CD4-positive, CD25-positive, alpha-beta regulatory T cell (primary cell): ENCODE results near the gene MEIOB. TPM values are rescaled to one million over a fixed set of nuclear protein-coding genes. Genes with fewer than 3 reads are reported as not detected.

Experiments
- ATAC-seq, 2 donors: fragments of 150-1000 bp; cut with Tn5 transposase; one replicate each; pipeline ENCODE4 v1.10.0; 2021; ENCODE audit warnings: low read depth in 2 of 2, moderate number of reproducible peaks in 2 of 2, moderate library complexity in 1 of 2
- DNase-seq, 3 donors: peaks; one replicate each; pipeline versions ENCODE4 v3.0.0 to v3.0.0-alpha.2; 2012 to 2022; ENCODE audit warnings: mixed read lengths in 1 of 3
- H3K27ac ChIP-seq: one replicate; pipeline ENCODE4 v1.7.0; 2013; ENCODE audit warnings: mild to moderate bottlenecking, low read length; ENCODE audit not compliant: insufficient read depth, poor library complexity, severe bottlenecking
- H3K27me3 ChIP-seq: one replicate; pipeline ENCODE4 v1.7.0; 2013; ENCODE audit warnings: low read length; ENCODE audit not compliant: control insufficient read depth, insufficient read depth
- H3K36me3 ChIP-seq: one replicate; pipeline ENCODE4 v1.7.0; 2013; ENCODE audit warnings: mild to moderate bottlenecking, low read length, moderate library complexity; ENCODE audit not compliant: control insufficient read depth, insufficient read depth
- H3K4me1 ChIP-seq: 2 replicates; pipeline ENCODE4 v1.7.0; 2013; ENCODE audit warnings: mild to moderate bottlenecking, low read length; ENCODE audit not compliant: insufficient read depth, control insufficient read depth, poor library complexity, severe bottlenecking
- H3K4me3 ChIP-seq: one replicate; pipeline ENCODE4 v1.7.0; 2013; ENCODE audit warnings: low read depth, mild to moderate bottlenecking, low read length, moderate library complexity
- H3K9me3 ChIP-seq, 2 experiments: 1 replicate in 1 of 2; 2 replicates in 1 of 2; pipeline ENCODE4 v1.7.0; 2013; ENCODE audit warnings: low read length in 2 of 2, mild to moderate bottlenecking in 1 of 2, moderate library complexity in 1 of 2; ENCODE audit not compliant: control insufficient read depth in 2 of 2
- H3K27ac Mint-ChIP-seq, 3 donors: one replicate each; pipeline ENCODE4 v1.8.0; 2020 to 2022; ENCODE audit warnings: mild to moderate bottlenecking in 3 of 3, mixed read lengths in 3 of 3, moderate library complexity in 2 of 3
- H3K27me3 Mint-ChIP-seq: one replicate; pipeline ENCODE4 v1.8.0; 2022; ENCODE audit warnings: mild to moderate bottlenecking, mixed read lengths
- H3K36me3 Mint-ChIP-seq: one replicate; pipeline ENCODE4 v1.8.0; 2020; ENCODE audit warnings: mixed read lengths
- H3K4me1 Mint-ChIP-seq, 4 donors: one replicate each; pipeline ENCODE4 v1.8.0; 2020 to 2022; ENCODE audit warnings: mixed read lengths in 4 of 4, mild to moderate bottlenecking in 1 of 4
- H3K4me3 Mint-ChIP-seq, 4 donors: one replicate each; pipeline ENCODE4 v1.8.0; 2020 to 2022; ENCODE audit warnings: mild to moderate bottlenecking in 4 of 4, mixed read lengths in 4 of 4, moderate library complexity in 3 of 4
- H3K9me3 Mint-ChIP-seq, 7 donors: one replicate each; pipeline ENCODE4 v1.8.0; 2020 to 2022; ENCODE audit warnings: mixed read lengths in 7 of 7, mild to moderate bottlenecking in 3 of 7, moderate library complexity in 2 of 7
- polyA plus RNA-seq, 4 donors: library from polyadenylated mRNA; unstranded; fragments of 300-500 nt; fragmentation: Illumina TruSeq; gene quantifications; one replicate each; pipeline ENCODE4 v1.2.3, GENCODE V29; 2021
- total RNA-seq: library from RNA; stranded (reverse); gene quantifications from one replicate; pipeline ENCODE4 v1.2.3, GENCODE V29; 2022

The MEIOB gene
- total and polyA plus RNA-seq, 5 donors from 2014 or later: not detected

DNA sequence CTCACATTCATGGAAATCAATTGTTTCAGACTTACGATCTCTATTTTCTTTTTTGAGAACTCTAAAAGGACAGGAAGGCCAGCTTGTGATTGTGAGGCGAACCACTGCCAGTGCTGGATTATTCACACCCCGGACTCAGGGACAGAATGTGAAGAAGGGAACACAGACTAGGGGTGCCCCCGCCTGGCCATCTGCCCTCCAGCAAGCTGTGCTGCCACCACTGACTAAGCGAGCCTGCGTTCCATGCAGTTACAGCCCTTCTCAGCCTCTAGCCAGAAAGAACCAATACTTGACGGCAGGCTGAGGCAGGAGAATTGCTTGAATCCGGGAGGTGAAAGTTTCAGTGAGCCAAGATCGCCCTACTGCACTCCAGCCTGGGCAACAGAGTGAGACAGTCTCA, 48.1 kb downstream of the MEIOB start:
- Mint-ChIP-seq H3K4me1 (peaks cover 11 to 39% (median 20%) of the 10 kb centered on the region in 4 donors), H3K4me3 (peak overlapping the region; percentile 13 to 89 (median 66)), H3K9me3 (no peaks in the 10 kb centered on the region), H3K27ac (peak overlapping the region in 1 of 3 donors; percentile 69), H3K27me3 (no peaks in the 10 kb centered on the region), H3K36me3 (no peaks in the 10 kb centered on the region)
- Histone ChIP-seq H3K27me3 (no peaks in the 10 kb centered on the region), H3K4me1 (peaks cover 38% of the 10 kb centered on the region), H3K9me3 (no peaks in the 10 kb centered on the region), H3K4me3 (no peak overlapping the region), H3K27ac (no peak overlapping the region), H3K36me3 (peaks cover 10% of the 10 kb centered on the region)
- ATAC-seq: no peak
- DNase-seq: peak in 1 of 3 donors; percentile 20

DNA sequence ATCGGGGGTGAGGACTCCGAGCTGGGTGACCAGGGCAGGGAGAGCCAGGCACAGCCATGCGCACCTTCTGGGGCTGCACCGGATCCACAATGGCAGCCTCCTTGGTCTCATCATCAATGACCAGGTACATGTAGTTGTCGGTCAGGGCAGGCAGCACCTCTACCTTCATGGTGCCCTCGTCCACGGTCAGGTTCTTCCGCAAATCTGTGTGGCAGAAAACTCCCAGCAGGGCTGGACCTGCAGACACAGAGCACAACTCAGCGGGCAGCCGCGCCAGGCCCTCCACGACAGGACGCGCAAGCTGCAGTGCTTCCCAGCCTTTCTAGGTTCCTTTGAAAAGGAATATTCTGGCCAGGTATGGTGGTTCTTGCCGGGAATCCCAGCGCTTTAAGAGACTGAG, 49.2 kb downstream of the MEIOB start:
- no peak overlapping the region for H3K27ac Mint-ChIP-seq
- H3K27me3 Mint-ChIP-seq: no peaks in the 10 kb centered on the region
- H3K4me3 ChIP-seq: no peak overlapping the region
- peaks cover 14% of the 10 kb centered on the region for H3K36me3 ChIP-seq
- H3K4me1 Mint-ChIP-seq: peaks cover 4 to 31% (median 16%) of the 10 kb centered on the region in 4 donors
- no peaks in the 10 kb centered on the region for H3K9me3 ChIP-seq
- peaks cover 30% of the 10 kb centered on the region for H3K4me1 ChIP-seq
- H3K4me3 Mint-ChIP-seq: no peak overlapping the region
- H3K9me3 Mint-ChIP-seq: no peaks in the 10 kb centered on the region
- ATAC-seq (no peak), DNase-seq (no peak)
- H3K27me3 ChIP-seq: no peaks in the 10 kb centered on the region
- H3K27ac ChIP-seq: no peak overlapping the region
- no peaks in the 10 kb centered on the region for H3K36me3 Mint-ChIP-seq

GRCh38 chr16:1821861-1822611, 49.9 kb downstream of the MEIOB start:
- Histone ChIP-seq H3K36me3 (peaks cover 20% of the 10 kb centered on the region), H3K4me1 (peaks cover 25% of the 10 kb centered on the region), H3K27me3 (no peaks in the 10 kb centered on the region), H3K4me3 (no peak overlapping the region), H3K27ac (no peak overlapping the region), H3K9me3 (no peaks in the 10 kb centered on the region)
- no peak for DNase-seq
- no peaks in the 10 kb centered on the region for H3K9me3 Mint-ChIP-seq
- H3K27ac Mint-ChIP-seq: no peak overlapping the region
- H3K36me3 Mint-ChIP-seq: no peaks in the 10 kb centered on the region
- peaks cover 0 to 23% (median 12%) of the 10 kb centered on the region in 4 donors for H3K4me1 Mint-ChIP-seq
- ATAC-seq: no peak
- H3K27me3 Mint-ChIP-seq: no peaks in the 10 kb centered on the region
- no peak overlapping the region for H3K4me3 Mint-ChIP-seq

GRCh38 chr16:1820946-1821290, 51.0 kb downstream of the MEIOB start:
- no peak overlapping the region for H3K4me3 ChIP-seq
- peak overlapping the region in 1 of 4 donors; percentile 54 for H3K4me3 Mint-ChIP-seq
- no peaks in the 10 kb centered on the region for H3K9me3 Mint-ChIP-seq
- no peaks in the 10 kb centered on the region for H3K27me3 ChIP-seq
- no peak overlapping the region for H3K27ac ChIP-seq
- H3K4me1 ChIP-seq: peaks cover 24% of the 10 kb centered on the region
- DNase-seq (no peak), ATAC-seq (no peak)
- no peaks in the 10 kb centered on the region for H3K9me3 ChIP-seq
- no peaks in the 10 kb centered on the region for H3K27me3 Mint-ChIP-seq
- no peaks in the 10 kb centered on the region for H3K36me3 Mint-ChIP-seq
- H3K36me3 ChIP-seq: peaks cover 28% of the 10 kb centered on the region
- peak overlapping the region in 1 of 3 donors; percentile 26 for H3K27ac Mint-ChIP-seq
- peaks cover 0 to 22% (median 12%) of the 10 kb centered on the region in 4 donors for H3K4me1 Mint-ChIP-seq

DNA sequence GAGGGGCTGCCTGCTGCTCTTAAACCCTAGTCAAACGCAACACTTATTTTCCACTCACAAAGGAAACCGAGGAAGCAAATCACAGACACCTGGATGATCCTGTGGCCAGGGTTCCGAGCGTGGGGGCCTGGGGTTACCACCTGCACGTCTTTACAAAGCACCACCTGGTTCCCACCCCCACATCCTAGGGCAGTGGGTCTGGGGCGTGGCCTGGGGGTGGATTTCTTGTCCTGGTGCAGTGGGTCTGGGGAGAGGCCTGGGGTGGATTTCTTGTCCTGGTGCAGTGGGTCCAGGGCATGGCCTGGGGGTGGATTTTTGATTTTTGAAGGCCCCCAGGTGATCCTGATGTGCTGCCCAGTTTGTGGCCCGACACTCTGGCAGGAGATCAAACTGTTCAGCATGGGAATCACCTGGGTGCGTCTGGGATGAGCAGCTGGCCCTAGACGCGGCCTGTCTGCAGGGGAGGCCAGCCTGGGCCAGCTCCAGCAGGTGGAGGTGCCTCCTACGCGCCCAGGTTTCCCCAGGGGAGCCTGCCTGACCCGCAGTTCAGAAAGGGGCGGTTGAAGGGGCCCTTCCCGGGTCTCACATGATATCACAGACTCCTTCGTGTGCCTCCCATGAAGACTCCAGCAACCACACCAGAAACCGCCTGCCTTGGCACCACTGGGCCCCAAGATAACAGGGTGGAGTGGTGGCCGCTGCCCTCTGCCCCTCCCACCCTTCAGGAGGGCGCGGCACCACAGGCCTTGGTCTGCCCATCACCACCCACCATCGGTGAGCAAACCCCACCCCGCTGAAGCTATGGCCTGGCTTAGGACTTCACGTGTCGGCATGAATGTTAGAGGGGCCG, 51.6 kb downstream of the MEIOB start:
- H3K9me3 ChIP-seq: no peaks in the 10 kb centered on the region
- no peak overlapping the region for H3K27ac Mint-ChIP-seq
- peaks cover 31% of the 10 kb centered on the region for H3K36me3 ChIP-seq
- no peaks in the 10 kb centered on the region for H3K27me3 Mint-ChIP-seq
- no peaks in the 10 kb centered on the region for H3K9me3 Mint-ChIP-seq
- H3K27me3 ChIP-seq: no peaks in the 10 kb centered on the region
- ATAC-seq: no peak
- DNase-seq: no peak
- H3K36me3 Mint-ChIP-seq: peaks cover 4% of the 10 kb centered on the region
- peaks cover 0 to 16% (median 13%) of the 10 kb centered on the region in 4 donors for H3K4me1 Mint-ChIP-seq
- no peak overlapping the region for H3K27ac ChIP-seq
- H3K4me1 ChIP-seq: peaks cover 18% of the 10 kb centered on the region
- no peak overlapping the region for H3K4me3 ChIP-seq
- H3K4me3 Mint-ChIP-seq: no peak overlapping the region

DNA sequence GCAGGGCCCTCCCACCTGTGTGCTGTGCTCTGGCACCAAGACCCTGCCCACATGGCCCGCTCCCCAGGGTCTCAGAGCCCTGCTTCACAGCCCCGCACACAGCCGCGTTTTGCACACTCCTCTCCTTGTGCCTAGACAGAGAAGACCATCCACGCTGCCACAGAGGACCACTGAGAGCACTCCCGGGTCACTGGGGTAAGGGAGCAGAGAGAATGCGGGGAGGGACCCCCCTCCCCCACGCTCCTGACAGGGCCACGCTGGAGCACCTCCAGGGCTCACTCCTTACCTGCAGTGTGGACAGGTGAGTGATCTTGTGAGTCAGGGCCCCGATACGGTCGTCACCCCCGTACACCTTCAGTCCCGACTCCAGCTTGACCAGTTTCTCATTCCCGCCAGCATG, 52.4 kb downstream of the MEIOB start:
- no peaks in the 10 kb centered on the region for H3K27me3 Mint-ChIP-seq
- peaks cover 0 to 10% (median 10%) of the 10 kb centered on the region in 4 donors for H3K4me1 Mint-ChIP-seq
- ATAC-seq: no peak

DNA sequence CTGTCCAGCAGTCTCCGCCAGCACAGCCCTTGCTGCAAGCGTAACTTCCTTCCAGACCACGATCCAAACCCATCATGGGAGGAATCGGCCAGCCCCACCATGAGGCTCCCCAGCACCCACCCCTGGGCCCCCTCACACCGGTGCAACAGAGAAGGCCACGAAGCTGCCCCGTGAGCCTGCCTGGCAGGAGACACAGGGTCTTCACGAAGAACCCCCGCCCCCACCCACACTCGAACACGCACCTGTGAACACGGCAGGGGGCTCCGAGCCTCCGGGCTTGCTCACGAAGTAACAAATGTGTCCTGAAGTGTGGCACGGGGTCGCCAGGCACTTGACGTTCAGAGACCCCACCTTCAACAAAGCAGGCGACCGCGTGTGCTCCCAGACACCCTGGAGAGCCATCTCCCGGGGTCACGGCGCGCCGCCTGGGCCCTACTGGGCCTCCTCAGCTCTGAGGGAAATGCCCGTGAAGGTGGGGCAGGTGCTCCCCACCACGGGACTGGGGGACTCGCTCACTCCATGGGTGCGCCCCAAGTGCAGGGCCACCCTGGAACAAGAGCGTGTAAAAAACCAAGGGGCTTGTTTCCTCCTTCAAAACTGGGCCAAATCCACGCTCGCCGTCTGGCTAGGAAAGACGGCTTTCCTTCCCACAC, 53.0 kb downstream of the MEIOB start:
- H3K27me3 Mint-ChIP-seq: no peaks in the 10 kb centered on the region
- no peak for ATAC-seq
- H3K4me1 ChIP-seq: peaks cover 7% of the 10 kb centered on the region
- H3K4me3 ChIP-seq: no peak overlapping the region
- H3K36me3 Mint-ChIP-seq: peaks cover 9% of the 10 kb centered on the region
- H3K27me3 ChIP-seq: no peaks in the 10 kb centered on the region
- peaks cover 0 to 7% (median 4%) of the 10 kb centered on the region in 4 donors for H3K4me1 Mint-ChIP-seq
- H3K36me3 ChIP-seq: peaks cover 37% of the 10 kb centered on the region
- H3K9me3 Mint-ChIP-seq: no peaks in the 10 kb centered on the region
- DNase-seq: no peak
- no peak overlapping the region for H3K4me3 Mint-ChIP-seq
- H3K27ac Mint-ChIP-seq: no peak overlapping the region
- H3K9me3 ChIP-seq: no peaks in the 10 kb centered on the region
- H3K27ac ChIP-seq: no peak overlapping the region

More for the DNA sequence above, 52.4 kb downstream of the MEIOB start:
- Mint-ChIP-seq H3K4me3 (no peak overlapping the region), H3K9me3 (no peaks in the 10 kb centered on the region), H3K36me3 (peaks cover 9% of the 10 kb centered on the region), H3K27ac (no peak overlapping the region)
- Histone ChIP-seq H3K4me1 (peaks cover 11% of the 10 kb centered on the region), H3K36me3 (peaks cover 37% of the 10 kb centered on the region), H3K4me3 (no peak overlapping the region), H3K9me3 (no peaks in the 10 kb centered on the region), H3K27me3 (no peaks in the 10 kb centered on the region), H3K27ac (no peak overlapping the region)
- DNase-seq: no peak
